Vagina (tissue), 2 donors: ENCODE data around the gene DNMBP. TPM values are rescaled to one million over a fixed set of nuclear protein-coding genes. Genes with fewer than 3 reads are reported as not detected.

Experiments used
- DNase-seq, 2 donors: peaks; one replicate each; pipeline ENCODE4 v3.0.0-alpha.2; 2017; ENCODE audit errors: extremely low spot score in 2 of 2
- H3K27ac ChIP-seq: fragments of 200-600 bp; sonication (generic); one replicate; pipeline ENCODE4 v1.5.1; 2019
- H3K27me3 ChIP-seq: fragments of 200-600 bp; sonication (generic); one replicate; pipeline ENCODE4 v1.5.1; 2019
- H3K36me3 ChIP-seq, 2 donors: fragments of 200-600 bp; sonication (generic); one replicate each; pipeline ENCODE4 v1.5.1; 2017 to 2019
- H3K4me1 ChIP-seq: fragments of 200-600 bp; sonication (generic); one replicate; pipeline ENCODE4 v1.5.1; 2019
- H3K4me3 ChIP-seq, 2 donors: fragments of 200-600 bp; sonication (generic); 1 replicate in 1 of 2; 2 replicates in 1 of 2; pipeline ENCODE4 v1.5.1; 2016 to 2019
- H3K9me3 ChIP-seq: fragments of 200-600 bp; sonication (generic); one replicate; pipeline ENCODE4 v1.5.1; 2019
- CTCF ChIP-seq, 3 experiments: fragments of 450-650 bp in 2 of 3; fragments of 200-600 bp in 1 of 3; sonication (generic) in 1 of 3; IDR thresholded peaks; one replicate each; pipeline ENCODE4 v1.5.1; 2017 to 2019; ENCODE audit warnings: antibody characterized with exemption in 3 of 3, mild to moderate bottlenecking in 2 of 3, moderate library complexity in 2 of 3
- POLR2A ChIP-seq, 2 donors: fragments of 450-650 bp; IDR thresholded peaks; one replicate each; pipeline ENCODE4 v1.6.1; 2017; ENCODE audit warnings: antibody characterized with exemption in 2 of 2, mild to moderate bottlenecking in 2 of 2, moderate library complexity in 2 of 2
- POLR2AphosphoS5 ChIP-seq, 2 donors: sonication (generic); formaldehyde crosslinking; IDR thresholded peaks; one replicate each; pipeline ENCODE4 v1.9.0; 2017; ENCODE audit warnings: antibody characterized with exemption in 2 of 2, mild to moderate bottlenecking in 2 of 2, low read depth in 1 of 2; ENCODE audit not compliant: insufficient read depth in 1 of 2
- intact Hi-C: fragments of 100-400 bp; cut with DNase I; formaldehyde crosslinking; loops from one replicate; pipeline ENCODE4 v1.15.1; 2023
- total RNA-seq: library from RNA; depleted of rRNA; stranded (reverse); fragments of >200 nt; gene quantifications from one replicate; pipeline ENCODE4 v1.2.3, GENCODE V29; 2016

DNMBP gene
- total RNA-seq, 1 donor from 2014 or later = 31.9 TPM

- TF ChIP-seq POLR2A (IDR thresholded peaks at IDR 0.05) = no peak
- no peak for TF ChIP-seq CTCF (IDR thresholded peaks at IDR 0.05)
- no peak for TF ChIP-seq POLR2AphosphoS5 (IDR thresholded peaks at IDR 0.05; ENCODE audit: insufficient read depth in 1 of 2, low read depth in 1 of 2)
- H3K27ac ChIP-seq = no peak overlapping the region
Observed at GRCh38 chr10:99921948-99922347, 87.8 kb downstream of the DNMBP start.

GRCh38 chr10:99920901-99921300 is 88.8 kb downstream of the DNMBP start:
- no peak for DNase-seq
- peaks cover 33% of the 10 kb centered on the region for H3K4me1 ChIP-seq
- no peaks in the 10 kb centered on the region for H3K9me3 ChIP-seq
- H3K27ac ChIP-seq = no peak overlapping the region
- H3K4me3 ChIP-seq = no peak overlapping the region
- intact Hi-C loops = no loop called here
- H3K27me3 ChIP-seq = no peaks in the 10 kb centered on the region
- H3K36me3 ChIP-seq = no peaks in the 10 kb centered on the region
- TF ChIP-seq POLR2A (IDR thresholded peaks at IDR 0.05) (no peak), POLR2AphosphoS5 (IDR thresholded peaks at IDR 0.05; ENCODE audit: insufficient read depth in 1 of 2, low read depth in 1 of 2) (peak in 1 of 2 donors; percentile 71)

More at GRCh38 chr10:99921948-99922347, 87.8 kb downstream of the DNMBP start:
- Histone ChIP-seq H3K4me1 (peaks cover 44% of the 10 kb centered on the region), H3K9me3 (no peaks in the 10 kb centered on the region), H3K36me3 (no peaks in the 10 kb centered on the region), H3K27me3 (no peaks in the 10 kb centered on the region), H3K4me3 (no peak overlapping the region)
- DNase-seq = no peak
- intact Hi-C loops = no loop called here

GRCh38 chr10:99920486-99920885 is 89.3 kb downstream of the DNMBP start:
- H3K27me3 ChIP-seq = no peaks in the 10 kb centered on the region
- H3K36me3 ChIP-seq = no peaks in the 10 kb centered on the region
- H3K9me3 ChIP-seq = no peaks in the 10 kb centered on the region
- intact Hi-C loops = no loop called here
- no peak overlapping the region for H3K27ac ChIP-seq
- H3K4me1 ChIP-seq = peaks cover 32% of the 10 kb centered on the region
- DNase-seq = no peak
- no peak overlapping the region for H3K4me3 ChIP-seq
- TF ChIP-seq POLR2AphosphoS5 (IDR thresholded peaks at IDR 0.05; ENCODE audit: insufficient read depth in 1 of 2, low read depth in 1 of 2) = no peak
- TF ChIP-seq CTCF (IDR thresholded peaks at IDR 0.05) = no peak
- no peak for TF ChIP-seq POLR2A (IDR thresholded peaks at IDR 0.05)

- intact Hi-C loops = no loop called here
- peak overlapping the region in 1 of 2 donors; percentile 12 for H3K4me3 ChIP-seq
- H3K36me3 ChIP-seq = no peaks in the 10 kb centered on the region
- no peak for TF ChIP-seq CTCF (IDR thresholded peaks at IDR 0.05)
- TF ChIP-seq POLR2A (IDR thresholded peaks at IDR 0.05) = no peak
- no peak for TF ChIP-seq POLR2AphosphoS5 (IDR thresholded peaks at IDR 0.05; ENCODE audit: insufficient read depth in 1 of 2, low read depth in 1 of 2)
- no peak for DNase-seq
- peaks cover 32% of the 10 kb centered on the region for H3K4me1 ChIP-seq
- no peaks in the 10 kb centered on the region for H3K9me3 ChIP-seq
- no peaks in the 10 kb centered on the region for H3K27me3 ChIP-seq
- H3K27ac ChIP-seq = peak overlapping the region; percentile 52
Observed at GRCh38 chr10:99917963-99918825, 91.6 kb downstream of the DNMBP start.

- intact Hi-C loops = no loop called here
- Histone ChIP-seq H3K36me3 (no peaks in the 10 kb centered on the region), H3K27me3 (no peaks in the 10 kb centered on the region), H3K4me1 (peaks cover 27% of the 10 kb centered on the region), H3K27ac (no peak overlapping the region), H3K4me3 (no peak overlapping the region), H3K9me3 (no peaks in the 10 kb centered on the region)
- no peak for TF ChIP-seq POLR2A (IDR thresholded peaks at IDR 0.05)
- TF ChIP-seq CTCF (IDR thresholded peaks at IDR 0.05) = no peak
- TF ChIP-seq POLR2AphosphoS5 (IDR thresholded peaks at IDR 0.05; ENCODE audit: insufficient read depth in 1 of 2, low read depth in 1 of 2) = no peak
- DNase-seq = no peak
Observed at GRCh38 chr10:99916776-99917175, 93.0 kb downstream of the DNMBP start.
